ENCODE results near the gene USP53. TPM values are rescaled to one million over a fixed set of nuclear protein-coding genes. Genes with fewer than 3 reads are reported as not detected.

USP53 gene
- total RNA-seq, 1 donor from 2014 or later, result 26.6 TPM

GRCh38 chr4:119237642-119238041, 25.1 kb downstream of the USP53 start:
- no peak for DNase-seq (ENCODE audit: low read depth)
- H3K4me3 ChIP-seq (ENCODE audit: low read depth, low read length), result no peak overlapping the region
- peaks cover 5% of the 10 kb centered on the region for H3K36me3 ChIP-seq (ENCODE audit: control insufficient read depth, insufficient read depth, low read length)
- FAIRE-seq, result peak; percentile 64
- H3K27me3 ChIP-seq (ENCODE audit: control insufficient read depth, insufficient read depth, low read length), result no peaks in the 10 kb centered on the region
- no peak for TF ChIP-seq CTCF (IDR thresholded peaks at IDR 0.05; ENCODE audit: insufficient read depth, low read length, severe bottlenecking)

GRCh38 chr4:119238068-119238722, 25.7 kb downstream of the USP53 start:
- no peak overlapping the region for H3K4me3 ChIP-seq (ENCODE audit: low read depth, low read length)
- no peaks in the 10 kb centered on the region for H3K27me3 ChIP-seq (ENCODE audit: control insufficient read depth, insufficient read depth, low read length)
- H3K36me3 ChIP-seq (ENCODE audit: control insufficient read depth, insufficient read depth, low read length), result peaks cover 5% of the 10 kb centered on the region
- peak; percentile 66 for DNase-seq (ENCODE audit: low read depth)
- no peak for TF ChIP-seq CTCF (IDR thresholded peaks at IDR 0.05; ENCODE audit: insufficient read depth, low read length, severe bottlenecking)
- peak; percentile 28 for FAIRE-seq

- H3K36me3 ChIP-seq (ENCODE audit: control insufficient read depth, insufficient read depth, low read length), result peaks cover under 1% of the 10 kb centered on the region
- H3K27me3 ChIP-seq (ENCODE audit: control insufficient read depth, insufficient read depth, low read length), result no peaks in the 10 kb centered on the region
- DNase-seq (ENCODE audit: low read depth) (no peak), FAIRE-seq (no peak)
- no peak overlapping the region for H3K4me3 ChIP-seq (ENCODE audit: low read depth, low read length)
- TF ChIP-seq CTCF (IDR thresholded peaks at IDR 0.05; ENCODE audit: insufficient read depth, low read length, severe bottlenecking), result no peak
Observed at GRCh38 chr4:119240128-119240527, 27.6 kb downstream of the USP53 start.

- DNase-seq (ENCODE audit: low read depth) (peak; percentile 19), FAIRE-seq (no peak)
- no peak for TF ChIP-seq CTCF (IDR thresholded peaks at IDR 0.05; ENCODE audit: insufficient read depth, low read length, severe bottlenecking)
- Histone ChIP-seq H3K27me3 (ENCODE audit: control insufficient read depth, insufficient read depth, low read length) (no peaks in the 10 kb centered on the region), H3K4me3 (ENCODE audit: low read depth, low read length) (no peak overlapping the region), H3K36me3 (ENCODE audit: control insufficient read depth, insufficient read depth, low read length) (no peaks in the 10 kb centered on the region)
Observed at GRCh38 chr4:119240568-119240967, 28.1 kb downstream of the USP53 start.

GRCh38 chr4:119242417-119242816, 29.9 kb downstream of the USP53 start:
- H3K27me3 ChIP-seq (ENCODE audit: control insufficient read depth, insufficient read depth, low read length), result no peaks in the 10 kb centered on the region
- H3K36me3 ChIP-seq (ENCODE audit: control insufficient read depth, insufficient read depth, low read length), result no peaks in the 10 kb centered on the region
- DNase-seq (ENCODE audit: low read depth) (no peak), FAIRE-seq (no peak)
- no peak overlapping the region for H3K4me3 ChIP-seq (ENCODE audit: low read depth, low read length)
- TF ChIP-seq CTCF (IDR thresholded peaks at IDR 0.05; ENCODE audit: insufficient read depth, low read length, severe bottlenecking), result no peak

GRCh38 chr4:119243868-119244267, 31.4 kb downstream of the USP53 start:
- TF ChIP-seq CTCF (IDR thresholded peaks at IDR 0.05; ENCODE audit: insufficient read depth, low read length, severe bottlenecking), result no peak
- no peak overlapping the region for H3K4me3 ChIP-seq (ENCODE audit: low read depth, low read length)
- H3K27me3 ChIP-seq (ENCODE audit: control insufficient read depth, insufficient read depth, low read length), result no peaks in the 10 kb centered on the region
- H3K36me3 ChIP-seq (ENCODE audit: control insufficient read depth, insufficient read depth, low read length), result no peaks in the 10 kb centered on the region
- DNase-seq (ENCODE audit: low read depth) (no peak), FAIRE-seq (no peak)

Data from bronchial epithelial cell (primary cell).